GM21529 (cell line): ENCODE measurements around the gene TENM4.

Source experiments
- ATAC-seq: cut with Tn5 transposase; IDR thresholded peaks from one replicate; pipeline ENCODE4 v1.9.1; 2021; ENCODE audit not compliant: unreplicated experiment

Gene TENM4

DNA sequence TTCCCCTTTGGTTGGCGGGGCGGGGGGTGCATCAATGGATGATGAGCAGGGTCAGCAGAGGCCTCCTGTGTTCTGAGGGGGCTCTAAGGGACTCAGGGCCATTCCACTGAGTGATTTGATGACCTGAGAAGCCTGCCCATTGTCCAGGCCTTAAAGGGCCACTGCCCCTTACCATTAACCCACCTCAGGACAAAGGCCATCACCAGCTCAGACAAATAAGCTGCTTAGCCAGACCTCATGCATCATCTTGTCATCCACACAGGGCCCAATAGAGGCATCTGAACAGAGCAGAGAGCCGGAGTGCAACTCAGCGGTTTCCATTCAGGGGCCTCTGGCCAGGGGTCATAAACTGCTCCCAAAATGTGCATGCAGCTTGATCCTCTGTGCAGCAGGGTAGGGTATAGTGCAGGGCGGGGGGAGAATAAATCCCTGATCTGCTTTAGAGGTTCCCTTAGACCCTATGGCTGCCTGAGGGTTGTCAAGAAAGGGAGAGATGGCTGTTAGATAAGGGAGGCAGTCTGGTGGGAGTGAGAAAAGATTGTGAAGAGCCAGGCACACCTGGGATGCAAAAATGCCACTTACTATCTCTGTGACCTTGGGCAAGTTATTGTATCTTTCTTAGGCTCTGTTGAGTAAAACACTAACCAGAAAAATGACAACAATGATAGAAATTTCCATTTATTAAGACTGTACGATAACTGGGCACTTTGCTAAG is 490.7 kb downstream of the TENM4 start:
- no peak for ATAC-seq

DNA sequence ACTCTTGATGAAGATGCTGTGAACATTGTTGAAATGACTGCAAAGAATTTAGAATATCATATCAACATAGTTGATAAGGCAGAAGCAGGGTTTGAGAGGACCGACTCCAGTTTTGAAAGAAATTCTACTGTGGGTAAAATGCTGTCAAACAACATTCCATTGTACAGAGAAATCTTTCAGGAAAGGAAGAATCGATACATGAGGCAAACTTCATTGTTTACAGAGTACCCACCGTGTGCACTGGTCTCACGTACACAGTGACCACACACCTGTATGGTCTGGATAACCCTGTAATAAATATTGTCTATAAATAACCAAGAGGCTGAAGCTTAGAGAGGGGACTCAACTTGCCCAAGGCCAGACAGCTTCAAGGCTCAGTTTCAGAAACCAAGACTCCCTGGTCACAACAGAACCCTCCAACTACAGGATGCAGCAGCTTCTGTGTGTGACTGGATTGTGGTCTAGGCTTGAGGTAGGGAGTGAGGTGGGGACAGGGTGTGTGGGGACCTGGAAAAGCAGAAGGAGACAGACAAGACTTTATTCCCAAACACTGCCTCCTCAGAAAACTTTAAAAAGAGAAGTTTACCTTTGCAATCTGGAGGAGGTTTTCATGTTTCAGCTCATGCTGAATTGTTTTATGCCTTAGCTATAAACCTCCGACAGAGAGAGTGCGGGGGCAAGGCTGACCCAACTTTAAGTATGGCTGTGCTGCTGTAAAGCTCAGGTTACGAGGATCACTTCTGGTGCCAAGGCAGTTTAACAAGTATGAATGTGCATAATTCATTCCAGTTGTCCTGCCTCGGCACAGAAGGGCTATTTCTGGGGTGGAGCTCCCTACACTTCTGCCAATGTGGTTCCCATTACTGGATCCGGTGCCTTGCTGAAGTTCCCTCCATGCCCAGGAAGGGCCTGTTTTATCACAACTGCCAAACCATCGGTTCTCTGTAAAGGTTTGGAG is 493.6 kb downstream of the TENM4 start:
- no peak for ATAC-seq

DNA sequence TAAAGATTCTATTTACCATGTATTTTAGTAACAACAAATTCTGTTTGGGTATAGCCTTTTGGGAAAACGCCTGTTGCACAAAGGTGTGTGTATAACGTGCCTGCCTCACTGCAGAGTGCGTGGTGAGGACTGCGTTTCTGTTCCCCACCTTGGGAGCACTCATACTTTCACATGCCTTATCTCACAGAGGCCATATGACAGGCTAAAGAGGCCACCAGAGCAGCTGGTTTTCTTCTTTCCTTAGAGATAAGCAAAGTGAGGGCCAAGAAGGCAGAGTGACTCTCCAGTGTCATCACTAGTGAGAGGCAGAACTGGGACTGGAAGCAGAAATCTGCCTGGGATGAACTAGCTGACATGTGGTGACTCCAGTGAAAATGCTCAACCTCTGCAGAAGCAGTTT is 497.0 kb downstream of the TENM4 start:
- no peak for ATAC-seq

DNA sequence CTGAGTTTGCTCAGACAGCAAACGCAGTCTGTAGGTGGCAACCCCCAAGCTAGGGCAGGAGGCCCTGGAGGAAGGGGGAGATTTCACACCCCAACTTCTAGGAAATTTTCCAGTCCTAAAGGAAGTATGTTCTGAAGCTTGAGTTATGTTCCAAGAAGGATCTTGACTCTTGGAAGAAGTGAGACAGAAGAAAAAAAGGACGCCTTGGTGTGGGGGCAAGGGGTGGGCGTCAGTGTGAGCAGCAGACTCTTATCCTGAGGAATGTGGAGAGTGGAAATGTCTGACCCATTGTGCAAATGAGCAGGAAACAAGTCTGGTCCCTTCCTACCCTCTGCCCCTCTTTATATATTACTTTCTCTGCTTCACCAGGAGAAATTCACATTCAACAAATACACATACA is 497.7 kb downstream of the TENM4 start:
- ATAC-seq, result no peak

DNA sequence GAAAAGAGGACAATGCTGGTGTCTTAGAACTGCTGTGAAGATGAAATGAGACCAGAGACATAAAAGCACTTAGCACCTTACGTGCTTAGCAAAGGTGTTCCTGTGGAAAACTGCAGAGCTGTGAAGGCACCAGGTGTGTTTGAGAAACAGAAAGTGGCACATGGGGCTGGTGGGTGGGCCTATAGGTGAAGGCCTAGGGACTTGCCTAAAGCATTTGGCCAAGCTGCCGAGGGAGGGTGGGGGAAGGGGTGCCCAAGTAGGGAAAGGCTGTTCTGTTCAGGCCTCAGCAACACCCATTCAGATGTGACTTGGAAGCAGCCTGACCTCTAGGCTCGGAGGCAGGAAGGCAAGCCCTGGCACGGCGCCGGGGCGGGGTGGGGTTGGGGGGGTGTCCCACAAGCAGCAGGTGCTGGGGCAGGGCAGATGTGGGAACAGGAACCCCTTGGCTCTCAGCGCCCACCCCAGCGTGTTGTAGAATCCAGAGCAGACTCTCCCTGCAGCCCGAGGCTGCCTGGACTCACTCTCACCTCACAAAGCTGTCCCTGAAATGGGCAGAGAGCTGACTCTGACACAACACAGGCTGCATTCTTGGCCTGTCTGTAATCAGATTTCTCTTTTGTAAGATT is 499.5 kb downstream of the TENM4 start:
- no peak for ATAC-seq

DNA sequence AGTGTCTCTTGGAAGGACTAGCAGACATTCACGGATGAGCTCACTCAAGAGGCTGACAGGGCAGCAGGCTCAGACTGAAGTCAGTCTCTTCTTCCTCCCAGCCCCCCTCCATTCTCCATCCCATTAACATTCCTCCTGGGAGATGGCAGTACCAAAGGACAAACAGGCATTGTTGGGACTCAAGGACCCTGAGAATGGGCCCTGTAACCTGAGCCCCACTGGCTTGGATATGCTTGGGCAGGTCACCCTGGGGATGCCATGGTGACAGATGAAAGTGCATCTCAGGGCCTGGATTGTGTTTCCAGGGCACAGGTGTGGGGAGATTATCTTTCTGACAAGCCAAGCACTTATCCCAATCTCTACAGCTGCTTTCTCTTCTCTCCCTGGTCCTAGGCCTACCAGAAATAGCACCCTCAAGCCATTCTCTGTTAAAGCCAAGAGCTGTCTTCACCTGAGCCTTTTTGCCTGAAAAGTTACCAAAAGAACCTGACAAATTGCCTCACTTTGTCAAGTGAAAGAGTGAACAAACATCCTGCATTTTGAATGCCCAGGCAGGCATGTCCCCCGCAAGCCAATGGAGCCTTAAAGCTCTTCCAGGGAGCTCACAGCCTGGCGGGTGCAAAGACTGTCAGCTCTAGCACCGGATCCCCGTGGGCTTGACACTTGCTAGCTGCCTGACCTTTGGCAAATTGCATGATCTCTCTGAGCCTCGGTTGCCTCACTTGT is 500.2 kb downstream of the TENM4 start:
- ATAC-seq, result no peak

DNA sequence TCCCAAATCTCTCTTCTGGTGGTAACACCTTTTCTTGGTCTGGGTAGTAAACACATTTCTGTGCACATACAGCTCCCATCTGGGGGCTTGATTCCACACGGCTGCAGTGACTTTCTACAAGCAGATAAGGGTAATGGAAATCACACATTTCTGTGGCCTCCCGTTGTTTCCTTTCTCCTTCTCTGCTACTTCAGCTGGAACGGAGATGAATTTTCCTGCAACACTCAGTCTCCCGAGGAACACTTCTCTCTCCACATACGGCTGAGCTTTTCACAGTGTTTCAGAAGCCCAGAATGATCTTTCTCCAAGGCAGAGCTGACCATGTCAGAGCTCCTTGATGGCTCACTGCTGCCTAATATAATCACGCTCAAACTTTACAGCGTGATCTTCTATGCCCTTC is 501.9 kb downstream of the TENM4 start:
- ATAC-seq, result no peak

DNA sequence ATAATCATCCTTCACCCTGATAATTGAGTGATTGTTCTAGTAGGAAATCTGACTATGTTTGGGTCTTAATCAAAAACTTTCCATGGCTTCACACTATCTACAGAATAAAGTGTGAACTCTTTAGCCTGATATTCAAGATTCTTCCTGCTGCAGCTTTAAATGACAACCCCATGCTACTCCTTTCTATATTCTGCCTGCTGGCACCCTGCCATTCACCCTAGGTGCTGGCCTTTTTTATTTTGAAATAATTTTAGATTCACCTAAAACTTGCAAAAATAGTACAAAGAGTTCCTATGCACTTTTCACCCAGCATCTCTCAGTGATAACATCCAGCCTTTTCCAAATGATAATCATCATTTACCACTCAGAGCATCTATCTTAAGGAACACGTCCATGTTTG is 502.8 kb downstream of the TENM4 start:
- no peak for ATAC-seq

DNA sequence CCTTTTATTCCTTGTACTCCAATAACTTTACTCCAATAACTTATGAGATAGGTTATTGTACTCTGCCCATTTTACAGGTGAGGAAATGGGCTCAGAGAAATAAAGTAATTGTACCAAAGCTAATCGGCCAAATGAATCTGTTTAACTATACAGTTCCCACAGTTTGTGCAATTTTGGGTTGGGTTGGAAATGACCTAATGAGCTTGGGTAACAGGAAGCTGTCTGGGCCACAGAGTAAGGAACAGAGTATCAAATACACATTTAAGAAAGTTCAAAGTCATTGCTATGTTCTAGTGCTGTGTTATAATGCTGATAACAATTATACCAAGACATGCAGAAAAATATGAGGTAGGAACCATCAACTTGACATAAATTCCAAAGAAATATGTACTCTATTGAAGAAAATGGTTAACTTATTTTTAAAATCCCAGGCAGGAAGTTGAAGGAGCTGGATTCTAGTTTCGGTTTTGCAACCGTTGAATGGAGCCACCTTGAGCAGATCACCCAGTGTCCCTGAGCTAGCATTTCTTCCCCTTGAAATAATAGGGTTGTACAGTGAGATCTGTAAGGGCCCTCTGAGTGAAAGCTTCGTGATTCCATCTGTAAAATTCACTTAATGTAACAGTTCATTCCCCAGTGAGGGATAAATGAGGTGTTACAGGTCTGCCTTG is 505.3 kb downstream of the TENM4 start:
- no peak for ATAC-seq

DNA sequence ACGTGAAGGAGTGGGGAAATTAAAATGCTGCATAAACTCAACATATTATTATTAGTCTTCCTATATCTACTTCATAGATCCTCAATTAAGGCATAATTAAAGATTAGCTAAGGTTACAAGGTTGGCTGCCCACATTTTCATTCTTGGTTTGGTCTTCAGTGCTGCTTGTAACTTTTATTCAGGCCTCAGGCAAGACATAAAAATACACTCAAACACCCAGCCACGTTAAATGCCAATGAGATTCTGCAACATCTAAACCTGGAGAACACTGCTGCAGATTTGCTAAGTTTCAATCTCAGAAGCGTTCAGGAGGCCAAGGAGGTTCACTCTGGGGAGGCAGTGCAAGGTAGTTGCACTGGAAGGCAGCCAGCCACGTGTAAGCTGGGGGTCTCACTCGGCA is 507.5 kb downstream of the TENM4 start:
- no peak for ATAC-seq

DNA sequence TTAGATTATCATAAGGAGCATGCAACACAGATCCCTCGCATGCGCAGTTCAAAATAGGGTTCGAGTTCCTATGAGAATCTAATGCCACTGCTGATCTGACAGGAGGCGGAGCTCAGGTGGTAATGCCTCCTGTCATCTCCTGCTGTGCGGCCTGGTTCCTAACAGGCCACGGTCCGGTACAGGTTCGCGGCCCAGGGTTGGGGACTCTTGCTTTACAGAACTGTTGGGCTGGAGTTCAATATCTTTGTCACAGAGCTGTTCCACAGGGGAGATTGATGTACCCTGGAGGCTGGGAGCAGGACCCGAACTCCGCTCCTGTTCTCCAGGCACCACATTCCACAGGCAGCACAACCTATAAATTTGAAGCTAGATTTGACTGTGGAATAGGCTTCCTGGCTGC is 508.1 kb downstream of the TENM4 start:
- no peak for ATAC-seq

DNA sequence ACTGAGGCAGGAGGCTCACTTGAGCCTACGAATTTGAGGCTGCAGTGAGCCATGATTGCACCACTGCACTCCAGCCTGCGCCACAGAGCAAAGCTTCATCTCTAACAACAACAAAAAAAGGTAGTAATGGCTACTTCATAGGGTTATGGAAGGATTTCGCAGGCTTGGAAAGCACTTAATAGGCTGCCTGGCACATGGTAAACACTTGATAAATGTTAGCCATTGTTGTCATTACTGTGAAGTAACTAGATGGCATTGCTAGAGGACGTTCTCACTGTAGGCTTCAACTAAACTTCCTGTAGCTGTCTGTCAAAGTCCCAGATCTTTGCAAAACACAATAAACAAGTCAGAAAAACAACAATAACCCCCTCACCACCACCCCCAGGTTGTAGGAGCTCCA is 508.9 kb downstream of the TENM4 start:
- ATAC-seq, result no peak

DNA sequence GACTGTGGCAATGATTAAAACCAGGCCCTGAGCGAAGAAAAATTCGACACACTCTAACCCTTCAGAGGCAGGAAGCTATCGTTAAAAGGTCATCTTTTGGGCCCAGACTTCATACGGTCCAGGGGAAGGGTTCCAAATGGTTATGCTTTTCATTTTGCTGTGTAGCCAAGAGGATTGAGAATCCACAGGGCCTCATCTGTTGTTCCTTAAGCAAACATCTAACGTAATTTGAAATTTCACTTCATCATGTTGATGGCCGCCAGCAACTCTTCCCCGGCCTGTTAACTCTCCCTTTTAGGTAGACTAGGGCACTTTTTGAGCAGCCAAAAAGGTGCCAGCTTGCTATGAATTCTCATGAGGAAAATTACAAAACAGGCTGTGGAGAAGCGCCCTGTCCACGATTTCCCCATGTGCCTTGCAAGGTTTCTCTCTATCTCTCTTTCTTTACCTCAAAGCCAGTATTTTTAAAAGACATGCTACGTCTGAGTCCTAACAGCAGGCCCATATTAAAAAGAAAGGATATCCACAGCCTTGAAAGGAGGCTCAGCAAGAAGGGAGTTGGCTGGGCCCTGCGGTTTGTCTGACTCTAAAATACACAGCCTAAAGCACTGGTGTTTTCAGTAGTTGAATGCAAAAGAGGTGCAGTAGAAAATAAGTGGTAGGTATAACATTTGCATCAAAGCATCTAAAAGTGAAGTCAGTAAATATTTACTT is 509.9 kb downstream of the TENM4 start:
- no peak for ATAC-seq

DNA sequence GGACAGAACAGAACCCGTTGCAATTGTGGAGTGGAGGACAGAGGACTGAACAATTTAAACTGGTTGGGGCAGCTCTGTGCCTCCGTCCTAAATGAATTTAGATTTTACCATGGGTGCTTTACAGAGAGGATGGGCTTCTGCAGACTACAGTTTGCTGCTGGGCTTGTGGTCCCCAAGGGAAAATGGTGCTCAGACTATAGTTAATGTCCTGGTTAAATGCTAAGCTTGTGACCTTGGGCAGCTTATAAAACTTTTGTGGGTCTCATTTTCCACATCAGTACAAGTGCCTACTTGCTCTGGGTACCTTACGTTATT is 511.0 kb downstream of the TENM4 start:
- no peak for ATAC-seq

DNA sequence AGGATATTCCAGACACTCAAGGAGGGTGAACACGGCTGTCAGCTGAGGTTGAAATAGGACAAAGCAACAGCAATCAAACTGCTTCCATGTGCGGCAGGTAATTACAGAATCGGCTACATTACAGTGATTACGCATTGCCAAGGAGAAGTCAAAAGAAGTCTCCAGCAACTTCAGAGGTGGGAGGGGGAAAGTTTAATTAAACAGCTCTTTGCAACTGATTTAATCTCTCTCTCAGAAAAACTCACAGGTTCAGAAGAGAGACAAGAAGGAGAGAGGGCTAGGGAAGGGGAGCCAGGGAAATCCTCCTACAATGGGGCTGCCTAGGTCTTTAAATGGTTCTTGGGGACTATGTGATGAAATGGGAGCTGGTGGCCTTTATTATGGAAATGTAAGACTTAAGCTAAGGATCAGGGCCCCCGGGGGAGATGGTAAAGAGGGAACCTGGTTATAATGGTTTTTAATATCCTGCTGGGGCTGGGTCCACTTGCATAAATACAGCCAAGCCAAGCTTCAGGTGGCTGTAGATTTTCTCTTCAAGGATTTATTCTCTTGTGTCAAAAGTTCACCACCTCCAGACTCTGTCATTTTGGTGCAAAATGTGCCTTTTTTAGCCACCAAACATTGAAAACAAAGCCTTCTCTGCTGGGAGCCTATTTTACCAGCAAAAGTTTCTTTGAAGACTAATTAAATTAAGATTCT is 511.5 kb downstream of the TENM4 start:
- ATAC-seq, result no peak

DNA sequence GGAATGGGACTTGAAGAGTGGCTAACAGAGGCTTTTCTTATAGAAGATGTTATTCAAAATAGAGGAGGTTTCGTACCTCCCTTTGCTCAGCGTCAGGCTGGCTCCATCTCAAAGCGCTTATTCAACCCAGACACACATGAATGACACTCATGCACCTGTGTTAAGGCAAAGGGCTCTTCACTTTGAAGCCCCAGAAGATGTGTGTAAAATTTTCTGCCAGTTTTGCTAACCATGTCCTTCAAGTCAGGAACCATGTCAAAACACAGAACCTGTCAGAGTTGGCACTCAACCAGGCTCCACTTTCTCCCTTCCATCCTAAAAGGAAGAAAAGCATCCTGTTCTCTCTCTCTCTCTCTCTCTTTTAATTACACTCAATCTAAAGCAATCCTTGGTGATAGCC is 513.3 kb downstream of the TENM4 start:
- ATAC-seq, result no peak

DNA sequence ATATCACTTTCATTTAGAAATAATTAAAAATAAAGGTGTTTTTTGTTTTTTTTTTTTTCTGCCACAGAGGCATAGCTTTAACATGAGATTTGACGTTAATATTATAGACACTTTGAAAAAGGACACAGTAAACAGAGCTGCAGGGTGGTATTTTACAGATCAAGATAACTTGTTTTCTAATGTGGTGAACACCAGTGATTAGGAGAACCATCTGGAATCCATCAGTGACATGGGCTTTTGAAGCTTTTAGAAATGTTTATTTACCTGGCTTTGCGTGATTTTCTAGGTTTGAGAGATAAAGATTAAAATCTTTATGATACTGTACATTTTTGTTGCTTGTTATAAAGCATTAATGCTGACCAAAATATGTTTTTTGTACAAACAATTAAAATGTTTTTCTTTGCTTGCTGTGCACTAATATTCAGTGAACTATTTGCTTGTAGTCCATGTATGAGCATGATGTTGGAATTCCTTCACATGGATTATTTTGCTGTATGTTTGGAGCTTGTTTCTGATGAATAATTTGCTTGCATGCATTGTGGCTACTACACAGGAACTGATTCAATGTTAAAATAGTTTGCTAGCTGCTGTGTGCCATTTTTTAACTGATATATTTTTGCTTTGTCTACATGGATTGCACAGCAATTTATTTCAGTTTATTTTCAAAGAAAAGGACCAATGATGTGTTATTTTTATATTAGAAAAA is 514.0 kb downstream of the TENM4 start:
- no peak for ATAC-seq

DNA sequence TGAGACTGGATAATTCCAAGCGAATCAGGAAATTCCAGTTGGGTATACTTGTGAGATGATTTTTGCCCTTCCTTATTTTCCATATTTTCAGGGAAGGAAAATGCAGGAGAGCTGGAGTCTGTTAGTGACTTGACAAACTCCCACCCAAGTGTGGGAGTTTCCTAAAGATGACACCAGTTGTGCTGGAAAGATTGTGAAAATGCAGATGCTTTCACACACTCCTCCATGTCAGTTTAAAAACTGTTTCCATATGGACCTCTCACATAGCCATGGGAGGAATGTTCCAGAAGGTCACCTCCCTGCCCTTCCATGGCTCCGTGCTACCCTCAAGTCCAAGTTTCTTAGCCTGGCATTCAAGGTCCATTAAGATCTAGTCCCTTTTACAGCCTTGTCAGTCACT is 515.4 kb downstream of the TENM4 start:
- no peak for ATAC-seq
